Fibroblast of the conjunctiva (primary cell): Measurements from ENCODE around the gene MMP11.
"Not testable (repeated sequence)": the region's sequence is repeated elsewhere in the genome, so short reads cannot be mapped to it uniquely, and the experiment has no call there.

ENCODE experiments used
- DNase-seq: peaks from one replicate; pipeline ENCODE4 v3.0.0-alpha.2; 2010; ENCODE audit warnings: low read depth

Gene MMP11

GRCh38 chr22:23772649-23773473 is at the start of gene MMP11:
Gene MMP11 (plus strand): TSS chr22:23772849. CDS start chr22:23772871, 22 bp downstream.
- no peak for DNase-seq

- not testable (repeated sequence) for DNase-seq
These were observed 44.5 kb upstream of the MMP11 start for GRCh38 chr22:23728108-23728507.

DNA sequence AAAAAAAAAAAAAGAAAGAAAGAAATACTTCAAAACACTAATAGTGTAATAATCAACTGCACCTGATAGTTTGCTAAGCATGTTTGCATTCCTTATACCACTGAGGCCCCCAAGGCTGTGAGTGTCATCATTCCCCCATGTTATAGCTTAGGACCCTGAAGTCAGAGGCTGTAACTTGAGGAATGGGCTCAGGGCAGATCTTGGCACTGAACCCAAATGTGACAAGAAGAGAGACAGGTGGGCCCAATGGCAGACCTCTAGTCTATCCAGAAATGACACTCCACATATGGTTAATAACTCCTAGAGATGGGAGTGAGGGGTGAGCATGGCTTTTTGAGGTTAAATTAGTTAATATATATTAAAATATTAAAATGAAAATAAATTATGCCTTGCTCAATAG is 35.0 kb upstream of the MMP11 start:
- no peak for DNase-seq

- DNase-seq: no peak
These were observed 30.0 kb upstream of the MMP11 start for GRCh38 chr22:23742505-23743264.

DNA sequence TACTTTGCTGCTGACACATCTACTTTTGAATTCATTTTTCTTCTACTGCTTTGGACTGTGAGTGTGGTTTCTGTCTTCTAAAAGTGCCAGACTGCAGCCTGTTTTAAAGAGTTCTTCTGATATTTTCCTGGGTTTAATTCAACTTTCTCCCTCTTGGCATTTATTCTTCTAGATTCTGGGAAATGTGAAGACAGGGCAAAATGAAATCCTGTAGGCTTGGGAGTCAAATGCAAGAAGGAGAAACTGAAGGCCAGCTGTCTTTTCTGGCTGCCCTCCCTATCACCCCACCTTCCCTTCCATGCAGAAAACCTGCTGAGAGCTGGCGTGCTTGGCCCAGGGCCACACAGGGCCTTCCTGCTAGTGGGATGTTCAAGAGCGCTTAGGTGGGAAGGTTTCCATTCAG is 29.3 kb upstream of the MMP11 start:
- no peak for DNase-seq

GRCh38 chr22:23744001-23744400 is 28.6 kb upstream of the MMP11 start:
- no peak for DNase-seq

DNA sequence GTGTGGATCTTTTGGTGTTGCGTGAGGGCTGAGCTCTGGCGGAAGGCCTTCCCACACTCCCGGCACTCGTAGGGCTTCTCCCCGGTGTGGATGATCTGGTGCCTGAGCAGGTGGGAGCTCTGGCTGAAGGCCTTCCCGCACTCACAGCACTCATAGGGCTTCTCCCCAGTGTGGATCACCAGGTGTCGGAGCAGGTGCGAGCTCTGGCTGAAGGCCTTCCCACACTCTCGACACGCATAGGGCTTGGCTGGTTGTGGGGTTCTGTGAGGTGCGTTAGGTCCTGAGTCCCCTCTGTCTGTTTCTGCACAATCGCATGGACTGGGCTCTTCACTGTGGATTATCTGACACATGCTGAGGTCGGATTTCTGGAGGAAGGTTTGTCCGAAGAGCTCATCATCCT is 28.2 kb upstream of the MMP11 start:
- DNase-seq: no peak

DNA sequence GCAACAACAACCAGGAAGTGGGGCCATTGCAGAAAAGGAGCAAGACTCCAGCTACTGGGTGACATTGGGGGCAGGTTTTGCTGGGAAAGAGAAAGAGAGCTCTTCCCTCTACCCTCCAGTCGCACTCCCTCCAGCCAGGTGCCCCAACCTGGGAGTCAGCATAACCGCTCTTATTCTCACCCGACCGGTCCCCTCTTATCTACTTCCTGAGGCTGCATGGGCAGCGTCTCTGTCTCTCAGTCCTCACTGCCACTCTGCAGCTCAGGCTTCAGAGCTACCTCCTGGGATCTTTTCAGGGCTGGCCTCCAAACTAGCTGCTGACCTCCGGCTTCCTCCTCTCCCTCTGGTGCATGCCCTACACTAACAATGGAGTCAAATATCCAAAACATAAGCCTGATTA is 26.9 kb upstream of the MMP11 start:
- DNase-seq: no peak

- no peak for DNase-seq
These were observed 22.8 kb upstream of the MMP11 start for GRCh38 chr22:23749841-23750301.

DNA sequence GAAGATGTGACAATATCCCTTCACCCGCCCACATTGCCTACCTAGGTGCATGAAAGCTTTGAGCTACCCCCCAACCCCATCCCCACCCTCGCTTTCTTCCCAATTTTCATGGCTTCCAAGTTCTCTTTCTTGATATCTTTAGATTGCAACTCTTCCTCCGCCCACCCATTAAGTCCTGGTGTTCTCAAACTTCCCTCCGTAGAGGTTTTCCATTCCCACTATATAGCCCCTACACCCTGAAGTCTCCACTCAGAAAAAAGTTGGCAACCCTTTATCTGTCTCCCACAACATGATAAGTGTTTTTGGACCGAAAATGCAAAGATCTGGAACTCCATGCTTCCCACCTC is 22.3 kb upstream of the MMP11 start:
- DNase-seq: no peak

- peak; percentile 42 for DNase-seq
These were observed 21.8 kb upstream of the MMP11 start, which contains the start of gene ZNF70 for GRCh38 chr22:23750714-23751440. Gene ZNF70 (minus strand): TSS chr22:23751112. CDS start chr22:23745140, 5,972 bp downstream.

DNA sequence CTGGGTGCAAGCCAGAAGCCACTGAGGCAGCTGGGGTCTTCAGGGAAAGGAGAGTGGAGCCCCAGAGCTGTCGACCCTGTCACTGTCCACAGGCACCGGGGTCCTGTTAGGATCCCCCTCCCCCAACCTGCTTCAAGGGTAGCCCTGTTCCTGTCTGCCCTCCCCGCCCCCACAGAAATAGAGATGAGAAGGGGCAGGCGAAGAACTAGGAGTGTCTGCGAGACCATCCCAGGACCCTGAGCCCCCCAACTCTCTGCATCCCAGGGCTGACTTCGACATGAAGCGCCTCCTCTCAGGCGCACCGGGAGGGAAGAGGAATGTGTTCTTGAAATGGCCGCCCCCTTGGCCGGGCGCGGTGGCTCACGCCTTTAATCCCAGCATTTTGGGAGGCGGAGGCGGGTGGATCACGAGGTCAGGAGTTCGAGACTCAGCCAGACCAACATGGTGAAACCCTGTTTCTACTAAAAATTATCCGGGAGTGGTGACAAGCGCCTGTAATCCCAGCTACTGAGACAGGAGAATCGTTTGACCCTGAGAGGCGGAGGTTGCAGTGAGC is 21.1 kb upstream of the MMP11 start:
- DNase-seq: no peak

- DNase-seq: no peak
These were observed 20.5 kb upstream of the MMP11 start for GRCh38 chr22:23752090-23752691.

- DNase-seq: no peak
These were observed 19.9 kb upstream of the MMP11 start for GRCh38 chr22:23752750-23753149.

- DNase-seq: no peak
These were observed 19.3 kb upstream of the MMP11 start for GRCh38 chr22:23753385-23753784.

DNA sequence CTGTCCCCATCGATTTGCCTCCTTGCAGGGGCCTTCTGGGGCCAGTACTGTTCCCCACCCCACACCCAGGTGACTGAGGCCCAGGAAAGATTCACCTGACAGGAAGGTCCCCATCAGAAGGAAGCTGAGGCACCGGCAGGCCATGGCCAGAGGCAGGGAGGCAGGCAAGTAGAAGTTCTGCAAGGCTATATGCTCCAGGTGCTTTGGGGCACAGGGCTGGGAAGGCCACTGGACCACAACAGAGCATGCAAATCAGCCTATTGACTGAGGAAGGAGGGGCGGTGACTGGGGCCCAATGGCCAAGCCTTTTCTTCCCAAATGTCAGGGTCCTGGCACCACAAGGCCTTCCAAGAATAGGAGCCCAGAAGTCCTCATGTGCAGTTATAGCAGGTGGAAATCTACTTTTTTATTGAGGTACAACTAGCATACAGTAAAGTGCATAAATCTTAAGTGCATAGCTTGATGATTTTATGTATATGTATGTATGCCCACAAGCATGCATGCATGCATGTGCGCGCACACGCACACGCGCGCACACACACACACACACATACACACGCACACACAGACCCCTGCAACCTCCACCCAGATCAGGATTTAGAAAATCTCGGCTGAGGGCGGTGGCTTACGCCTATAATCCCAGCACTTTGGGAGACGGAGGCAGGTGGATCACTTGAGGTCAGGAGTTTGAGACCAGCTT is 18.3 kb upstream of the MMP11 start, which contains the start of gene VPREB3:
Gene VPREB3 (minus strand): TSS at position 206 of the 700 bp plus-strand sequence. CDS start 62 bp downstream, at position 144.
- DNase-seq: no peak

GRCh38 chr22:23754980-23755636 is 17.5 kb upstream of the MMP11 start:
- DNase-seq: no peak

- no peak for DNase-seq
These were observed 16.9 kb upstream of the MMP11 start for GRCh38 chr22:23755711-23756110.

DNA sequence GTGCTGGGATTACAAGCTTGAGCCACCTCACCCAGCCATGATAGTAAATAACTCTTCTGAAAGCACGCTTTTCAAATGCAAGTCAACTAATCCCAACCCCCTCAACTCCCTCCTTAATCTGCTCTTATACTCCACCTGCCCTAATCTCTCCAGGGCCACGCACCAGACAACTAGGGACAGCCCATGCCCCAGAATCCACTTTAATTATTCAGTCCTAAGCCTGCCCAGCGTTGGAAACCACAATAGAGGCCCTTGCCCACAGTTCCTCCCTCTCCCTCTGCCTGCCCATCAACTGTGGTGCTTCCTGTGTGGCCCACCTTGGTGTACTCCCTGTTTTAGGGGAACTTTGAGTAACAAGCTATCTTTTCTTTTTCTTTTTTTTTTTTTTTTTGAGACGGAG is 15.8 kb upstream of the MMP11 start:
- no peak for DNase-seq

DNA sequence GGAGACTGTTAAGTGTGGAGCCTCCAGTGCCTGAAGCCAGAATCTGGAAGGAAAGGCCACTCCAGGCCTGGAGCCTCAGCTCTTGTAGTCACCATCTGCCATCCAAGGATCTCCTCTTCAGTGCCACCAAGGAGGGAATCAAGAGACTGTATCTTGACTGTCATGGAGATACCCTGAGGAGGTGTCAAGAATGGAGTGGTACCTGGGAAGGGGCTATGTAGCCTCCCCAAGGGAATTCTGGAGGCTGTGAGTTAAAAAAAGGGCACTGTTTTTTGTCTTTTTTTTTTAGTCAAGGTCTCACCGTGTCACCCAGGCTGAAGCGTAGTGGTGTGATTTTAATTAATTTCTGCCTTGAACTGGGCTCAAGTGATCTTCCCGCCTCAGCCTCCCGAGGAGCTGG is 13.1 kb upstream of the MMP11 start:
- no peak for DNase-seq
